Osteocyte (in vitro differentiated cells): Measurements from ENCODE around the gene C1QTNF1. TPM values are rescaled to one million over a fixed set of nuclear protein-coding genes. Genes with fewer than 3 reads are reported as not detected.
A peak's percentile ranks its signal among the peaks of the same experiment; 100 is the strongest.

Experiments
- DNase-seq: peaks from one replicate; pipeline ENCODE4 v3.0.0; 2021; ENCODE audit warnings: mixed read lengths; ENCODE audit not compliant: unreplicated experiment; ENCODE audit errors: extremely low spot score
- H3K27ac Mint-ChIP-seq: one replicate; pipeline ENCODE4 v1.8.0; 2021; ENCODE audit warnings: mild to moderate bottlenecking, mixed read lengths; ENCODE audit not compliant: unreplicated experiment
- H3K27me3 Mint-ChIP-seq: one replicate; pipeline ENCODE4 v1.8.0; 2021; ENCODE audit warnings: mixed read lengths; ENCODE audit not compliant: unreplicated experiment
- H3K36me3 Mint-ChIP-seq: one replicate; pipeline ENCODE4 v1.8.0; 2021; ENCODE audit warnings: mixed read lengths; ENCODE audit not compliant: unreplicated experiment
- H3K4me1 Mint-ChIP-seq: one replicate; pipeline ENCODE4 v1.8.0; 2021; ENCODE audit warnings: mixed read lengths; ENCODE audit not compliant: unreplicated experiment
- H3K4me3 Mint-ChIP-seq: one replicate; pipeline ENCODE4 v1.8.0; 2021; ENCODE audit warnings: mild to moderate bottlenecking, moderate library complexity, mixed read lengths; ENCODE audit not compliant: unreplicated experiment
- H3K9me3 Mint-ChIP-seq: one replicate; pipeline ENCODE4 v1.8.0; 2021; ENCODE audit warnings: mixed read lengths; ENCODE audit not compliant: unreplicated experiment
- CTCF ChIP-seq: fragments of 200-600 bp; sonication (generic); IDR thresholded peaks from 2 replicates; pipeline ENCODE4 v1.5.0; 2021; ENCODE audit warnings: antibody characterized with exemption, mild to moderate bottlenecking, moderate library complexity
- total RNA-seq: library from RNA; stranded (reverse); gene quantifications from 2 replicates; pipeline ENCODE4 v1.2.1, GENCODE V29; 2021

C1QTNF1 gene
- total RNA-seq, 1 donor from 2014 or later = 203 TPM

DNA sequence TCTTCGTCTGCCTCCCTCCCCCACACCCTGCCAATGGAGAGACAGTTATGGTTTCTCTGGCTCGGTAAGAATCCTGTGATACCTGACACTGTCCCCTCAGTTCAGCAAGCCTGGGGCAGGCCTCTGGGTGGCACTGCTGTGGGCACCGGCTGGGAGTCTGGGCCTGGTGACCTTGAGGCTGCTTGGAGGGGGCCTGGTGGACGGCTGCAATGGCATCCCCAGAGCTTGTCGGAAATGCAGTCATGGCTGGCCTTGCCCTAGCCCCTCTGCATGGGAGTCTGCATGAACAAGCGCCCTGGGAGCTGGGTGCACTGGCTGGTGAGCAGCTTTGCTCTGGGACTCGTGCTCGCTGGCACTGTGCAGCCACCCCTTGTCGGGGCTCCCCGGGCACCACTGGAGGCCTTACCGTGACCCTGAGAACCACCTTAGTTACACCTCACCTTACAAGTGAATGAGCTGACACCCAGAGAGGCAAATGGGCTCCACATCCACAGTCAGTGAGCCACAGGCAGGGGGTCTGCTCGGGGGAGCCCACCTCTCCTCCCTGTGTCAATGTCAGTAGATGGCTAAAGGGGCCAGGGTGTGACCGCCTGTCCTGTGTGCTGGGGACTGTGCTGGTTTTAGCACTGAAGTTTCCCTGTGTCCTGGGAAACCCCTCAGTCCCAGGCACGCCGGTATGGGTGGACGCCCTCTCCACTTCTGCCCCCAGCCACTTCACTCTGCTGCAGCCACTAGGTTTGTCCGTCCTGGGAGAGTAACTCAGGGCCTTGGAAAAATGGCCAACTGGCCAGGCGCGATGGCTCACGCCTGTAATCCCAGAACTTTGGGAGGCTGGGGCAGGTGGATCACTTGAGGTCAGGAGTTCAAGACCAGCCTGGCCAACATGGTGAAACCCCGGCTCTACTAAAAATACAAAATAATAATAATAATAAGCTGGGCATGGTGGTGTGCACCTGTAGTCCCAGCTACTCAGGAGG is 45.7 kb upstream of the C1QTNF1 start:
- Mint-ChIP-seq H3K9me3 (no peaks in the 10 kb centered on the region), H3K27ac (peak overlapping the region; percentile 71), H3K4me1 (peaks cover 55% of the 10 kb centered on the region), H3K36me3 (peaks cover 5% of the 10 kb centered on the region), H3K27me3 (no peaks in the 10 kb centered on the region), H3K4me3 (peak overlapping the region; percentile 65)
- no peak for TF ChIP-seq CTCF
- DNase-seq = no peak

GRCh38 chr17:78979780-78980623 is 44.0 kb upstream of the C1QTNF1 start, which contains the start of gene LGALS3BP:
LGALS3BP (minus strand) TSS chr17:78979923; CDS start chr17:78977191, 2,732 bp downstream.
- H3K27ac Mint-ChIP-seq = peak within 1 kb of the TSS; percentile 85
- H3K4me3 Mint-ChIP-seq = peak within 1 kb of the TSS; percentile 65
- H3K27me3 Mint-ChIP-seq = no peaks in the 10 kb centered on the region
- DNase-seq = peak; percentile 91
- peaks cover 5% of the 10 kb centered on the region for H3K36me3 Mint-ChIP-seq
- TF ChIP-seq CTCF = no peak
- H3K4me1 Mint-ChIP-seq = peaks cover 50% of the 10 kb centered on the region
- H3K9me3 Mint-ChIP-seq = no peaks in the 10 kb centered on the region

- Mint-ChIP-seq H3K27me3 (no peaks in the 10 kb centered on the region), H3K4me1 (peaks cover 44% of the 10 kb centered on the region), H3K9me3 (no peaks in the 10 kb centered on the region), H3K4me3 (no peak overlapping the region), H3K27ac (peak overlapping the region; percentile 85), H3K36me3 (peaks cover 5% of the 10 kb centered on the region)
- TF ChIP-seq CTCF = no peak
- no peak for DNase-seq
These were observed 43.4 kb upstream of the C1QTNF1 start for GRCh38 chr17:78980624-78980972.

DNA sequence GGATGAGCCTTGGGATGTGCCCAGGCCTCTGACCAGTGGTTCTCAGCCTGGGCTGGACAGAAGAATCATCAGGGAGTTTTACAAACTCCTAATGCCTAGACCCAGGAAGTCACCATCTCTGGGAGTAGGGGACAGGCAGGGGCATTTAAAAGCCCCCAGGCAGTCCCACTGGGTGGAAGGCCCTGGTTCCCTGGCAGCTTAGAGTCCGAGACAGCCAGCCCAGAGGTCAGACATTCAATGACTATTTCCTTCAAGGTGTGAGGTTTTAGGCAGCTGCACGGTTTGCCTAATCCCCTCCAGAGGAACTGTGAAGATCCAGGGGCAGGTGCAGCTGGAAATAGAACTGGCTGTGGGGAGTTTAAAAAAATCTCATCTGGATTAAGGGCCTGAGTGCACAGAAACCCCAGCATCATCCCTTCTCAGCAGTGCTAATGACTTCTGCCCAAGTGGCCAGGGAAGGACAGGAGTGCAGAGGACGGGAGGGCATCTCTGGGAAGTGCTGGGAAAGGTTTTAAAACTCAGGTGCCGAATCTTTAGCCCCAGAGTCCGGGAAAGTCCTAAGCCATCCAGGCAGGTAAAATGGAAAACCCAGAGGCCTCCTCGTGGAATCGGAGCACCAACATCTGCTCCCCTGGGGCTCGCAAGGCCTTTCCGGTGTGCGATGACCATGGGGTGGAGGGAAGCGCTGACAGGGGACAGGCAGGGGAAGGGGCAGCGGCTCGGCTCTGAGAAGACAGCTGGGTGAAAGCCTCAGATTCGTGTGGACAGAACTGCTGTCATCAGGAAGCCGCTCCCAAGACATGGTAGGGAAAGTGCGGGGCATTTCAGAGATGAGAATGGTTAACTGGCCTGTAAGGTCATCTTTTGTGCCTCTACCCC is 42.7 kb upstream of the C1QTNF1 start:
- no peaks in the 10 kb centered on the region for H3K27me3 Mint-ChIP-seq
- H3K9me3 Mint-ChIP-seq = no peaks in the 10 kb centered on the region
- no peak for DNase-seq
- TF ChIP-seq CTCF = no peak
- H3K4me1 Mint-ChIP-seq = peaks cover 42% of the 10 kb centered on the region
- H3K36me3 Mint-ChIP-seq = peaks cover 5% of the 10 kb centered on the region
- peak overlapping the region; percentile 14 for H3K27ac Mint-ChIP-seq
- no peak overlapping the region for H3K4me3 Mint-ChIP-seq
